Inferior parietal cortex (tissue), 1 donor: Measurements from ENCODE around the gene HNRNPF.
"Not testable (repeated sequence)": the region's sequence is repeated elsewhere in the genome, so short reads cannot be mapped to it uniquely, and the experiment has no call there.

Experiments used
- DNase-seq: peaks from one replicate; pipeline ENCODE4 v3.0.0-alpha.2; 2016; ENCODE audit errors: extremely low spot score

Gene HNRNPF

GRCh38 chr10:43348511-43349312 is 60.3 kb downstream of the HNRNPF start:
- DNase-seq: peak; percentile 91

- DNase-seq: no peak
These were observed 61.0 kb downstream of the HNRNPF start for GRCh38 chr10:43347997-43348396.

GRCh38 chr10:43344051-43344450 is 64.9 kb downstream of the HNRNPF start:
- DNase-seq: no peak

GRCh38 chr10:43343126-43343525 is 65.9 kb downstream of the HNRNPF start:
- no peak for DNase-seq

GRCh38 chr10:43342279-43343125 is 66.5 kb downstream of the HNRNPF start:
- no peak for DNase-seq

- no peak for DNase-seq
These were observed 67.5 kb downstream of the HNRNPF start for GRCh38 chr10:43341450-43341849.

- no peak for DNase-seq
These were observed 68.4 kb downstream of the HNRNPF start for GRCh38 chr10:43340619-43341018.

GRCh38 chr10:43340101-43340500 is 68.9 kb downstream of the HNRNPF start:
- no peak for DNase-seq

GRCh38 chr10:43339136-43339535 is 69.8 kb downstream of the HNRNPF start:
- no peak for DNase-seq

GRCh38 chr10:43338117-43338516 is 70.9 kb downstream of the HNRNPF start:
- DNase-seq: no peak

- DNase-seq: not testable (repeated sequence)
These were observed 71.5 kb downstream of the HNRNPF start for GRCh38 chr10:43337536-43337935.

GRCh38 chr10:43336641-43337318 is 72.2 kb downstream of the HNRNPF start:
- no peak for DNase-seq

- DNase-seq: no peak
These were observed 72.9 kb downstream of the HNRNPF start for GRCh38 chr10:43336061-43336460.
